ENCODE data around the gene CNTROB. TPM values are rescaled to one million over a fixed set of nuclear protein-coding genes. Genes with fewer than 3 reads are reported as not detected.
A peak's percentile ranks its signal among the peaks of the same experiment; 100 is the strongest.

The CNTROB gene
- total RNA-seq, 1 donor from 2014 or later = 13.7 TPM

- Histone ChIP-seq H3K4me1 (no peaks in the 10 kb centered on the region), H3K27me3 (no peaks in the 10 kb centered on the region), H3K27ac (no peak overlapping the region), H3K4me3 (no peak overlapping the region), H3K36me3 (peaks cover 80 to 85% of the 10 kb centered on the region in 2 donors), H3K9me3 (no peaks in the 10 kb centered on the region)
- TF ChIP-seq, protein P1, sequence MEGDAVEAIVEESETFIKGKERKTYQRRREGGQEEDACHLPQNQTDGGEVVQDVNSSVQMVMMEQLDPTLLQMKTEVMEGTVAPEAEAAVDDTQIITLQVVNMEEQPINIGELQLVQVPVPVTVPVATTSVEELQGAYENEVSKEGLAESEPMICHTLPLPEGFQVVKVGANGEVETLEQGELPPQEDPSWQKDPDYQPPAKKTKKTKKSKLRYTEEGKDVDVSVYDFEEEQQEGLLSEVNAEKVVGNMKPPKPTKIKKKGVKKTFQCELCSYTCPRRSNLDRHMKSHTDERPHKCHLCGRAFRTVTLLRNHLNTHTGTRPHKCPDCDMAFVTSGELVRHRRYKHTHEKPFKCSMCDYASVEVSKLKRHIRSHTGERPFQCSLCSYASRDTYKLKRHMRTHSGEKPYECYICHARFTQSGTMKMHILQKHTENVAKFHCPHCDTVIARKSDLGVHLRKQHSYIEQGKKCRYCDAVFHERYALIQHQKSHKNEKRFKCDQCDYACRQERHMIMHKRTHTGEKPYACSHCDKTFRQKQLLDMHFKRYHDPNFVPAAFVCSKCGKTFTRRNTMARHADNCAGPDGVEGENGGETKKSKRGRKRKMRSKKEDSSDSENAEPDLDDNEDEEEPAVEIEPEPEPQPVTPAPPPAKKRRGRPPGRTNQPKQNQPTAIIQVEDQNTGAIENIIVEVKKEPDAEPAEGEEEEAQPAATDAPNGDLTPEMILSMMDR (IDR thresholded peaks at IDR 0.05) = no peak
- DNase-seq (ENCODE audit: low spot score in 2 of 2) = no peak
- intact Hi-C loops (cut with DNase I) = no loop called here
Measured at GRCh38 chr17:7897090-7897489, 34.9 kb upstream of the CNTROB start.

DNA sequence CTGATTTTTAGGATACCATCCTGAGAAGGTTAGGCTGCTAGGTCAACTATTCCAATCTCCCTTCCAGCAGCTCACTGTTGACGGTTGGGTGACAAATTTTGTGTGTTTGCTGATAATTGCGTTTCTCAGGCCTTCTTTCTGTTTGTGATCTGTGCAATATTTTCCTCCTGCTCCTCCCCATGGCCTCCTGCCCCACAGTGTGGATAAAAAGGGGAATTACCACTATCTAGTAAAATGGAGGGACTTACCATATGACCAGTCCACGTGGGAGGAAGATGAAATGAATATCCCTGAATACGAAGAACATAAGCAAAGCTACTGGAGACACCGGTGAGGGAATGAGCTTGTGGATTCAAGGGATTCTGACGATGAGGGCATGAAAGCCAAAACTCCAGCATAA, 34.2 kb upstream of the CNTROB start:
- Histone ChIP-seq H3K36me3 (peaks cover 86 to 91% of the 10 kb centered on the region in 2 donors), H3K27ac (no peak overlapping the region), H3K4me3 (no peak overlapping the region), H3K27me3 (no peaks in the 10 kb centered on the region), H3K9me3 (no peaks in the 10 kb centered on the region), H3K4me1 (no peaks in the 10 kb centered on the region)
- DNase-seq (ENCODE audit: low spot score in 2 of 2) = peak in 1 of 2 donors; percentile 50
- intact Hi-C loops (cut with DNase I) = no loop called here
- TF ChIP-seq, protein P1 (IDR thresholded peaks at IDR 0.05) = peak; percentile 34 to 43 (median 41)

DNA sequence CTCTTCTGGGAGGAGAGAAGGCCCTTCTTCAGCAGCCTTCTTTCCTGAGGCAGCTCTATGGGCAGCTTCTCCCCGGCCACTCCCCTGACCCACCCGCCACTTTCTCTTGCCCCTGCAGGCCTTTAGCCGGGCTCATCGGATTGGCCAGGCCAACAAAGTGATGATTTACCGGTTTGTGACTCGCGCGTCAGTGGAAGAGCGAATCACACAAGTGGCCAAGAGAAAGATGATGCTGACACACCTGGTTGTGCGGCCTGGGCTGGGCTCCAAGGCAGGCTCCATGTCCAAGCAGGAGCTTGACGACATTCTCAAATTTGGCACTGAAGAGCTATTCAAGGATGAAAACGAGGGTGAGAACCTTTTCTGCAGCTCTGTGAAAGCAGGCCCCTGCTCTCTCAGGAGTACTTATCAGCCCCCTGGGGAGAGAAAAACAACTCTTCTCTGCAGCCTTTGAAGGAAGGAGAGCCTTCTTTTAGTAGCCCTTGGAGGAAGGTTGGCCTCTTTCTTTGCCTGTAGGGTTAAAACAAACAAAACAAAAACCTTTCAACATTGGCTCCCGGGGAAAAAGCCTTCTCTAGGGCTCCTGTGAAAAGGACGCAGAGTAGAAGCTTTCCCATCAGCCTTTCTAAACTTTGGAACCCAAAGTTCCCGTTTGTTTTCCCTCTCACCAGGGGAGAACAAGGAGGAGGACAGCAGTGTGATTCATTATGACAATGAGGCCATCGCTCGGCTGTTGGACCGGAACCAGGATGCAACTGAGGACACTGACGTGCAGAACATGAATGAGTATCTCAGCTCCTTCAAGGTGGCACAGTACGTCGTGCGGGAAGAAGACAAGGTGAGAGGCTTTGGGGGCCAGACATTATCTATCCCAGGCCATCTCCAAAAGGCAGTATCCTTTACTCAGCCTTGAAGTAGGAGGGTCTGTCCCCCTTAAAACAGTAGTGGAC, 28.6 kb upstream of the CNTROB start:
- intact Hi-C loops (cut with DNase I) = no loop called here
- no peak for DNase-seq (ENCODE audit: low spot score in 2 of 2)
- no peak overlapping the region for H3K4me3 ChIP-seq
- H3K27me3 ChIP-seq = no peaks in the 10 kb centered on the region
- TF ChIP-seq, protein P1 (IDR thresholded peaks at IDR 0.05) = no peak
- H3K9me3 ChIP-seq = no peaks in the 10 kb centered on the region
- no peak overlapping the region for H3K27ac ChIP-seq
- no peaks in the 10 kb centered on the region for H3K4me1 ChIP-seq
- H3K36me3 ChIP-seq = peaks cover 96 to 98% of the 10 kb centered on the region in 2 donors

DNA sequence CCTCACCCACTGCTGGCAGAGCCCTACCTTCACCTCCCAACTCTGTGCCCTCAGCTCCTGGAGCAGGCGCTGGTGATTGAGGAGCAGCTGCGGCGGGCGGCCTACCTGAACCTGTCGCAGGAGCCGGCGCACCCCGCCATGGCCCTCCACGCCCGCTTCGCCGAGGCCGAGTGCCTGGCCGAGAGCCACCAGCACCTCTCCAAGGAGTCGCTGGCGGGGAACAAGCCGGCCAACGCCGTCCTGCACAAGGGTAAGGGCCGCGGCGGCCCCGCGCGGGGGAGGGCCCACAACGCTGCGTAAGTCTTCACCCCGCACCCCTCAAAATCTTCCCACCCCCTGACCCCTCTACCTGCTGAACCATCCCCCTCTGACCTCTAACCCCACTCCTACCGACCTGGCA, 22.9 kb upstream of the CNTROB start:
- no peak for DNase-seq (ENCODE audit: low spot score in 2 of 2)
- TF ChIP-seq, protein P1 (IDR thresholded peaks at IDR 0.05) = no peak
- H3K36me3 ChIP-seq = peaks cover 70 to 72% of the 10 kb centered on the region in 2 donors
- intact Hi-C loops (cut with DNase I) = no loop called here
- H3K4me1 ChIP-seq = no peaks in the 10 kb centered on the region
- no peak overlapping the region for H3K4me3 ChIP-seq
- no peaks in the 10 kb centered on the region for H3K27me3 ChIP-seq
- H3K9me3 ChIP-seq = no peaks in the 10 kb centered on the region
- no peak overlapping the region for H3K27ac ChIP-seq

DNA sequence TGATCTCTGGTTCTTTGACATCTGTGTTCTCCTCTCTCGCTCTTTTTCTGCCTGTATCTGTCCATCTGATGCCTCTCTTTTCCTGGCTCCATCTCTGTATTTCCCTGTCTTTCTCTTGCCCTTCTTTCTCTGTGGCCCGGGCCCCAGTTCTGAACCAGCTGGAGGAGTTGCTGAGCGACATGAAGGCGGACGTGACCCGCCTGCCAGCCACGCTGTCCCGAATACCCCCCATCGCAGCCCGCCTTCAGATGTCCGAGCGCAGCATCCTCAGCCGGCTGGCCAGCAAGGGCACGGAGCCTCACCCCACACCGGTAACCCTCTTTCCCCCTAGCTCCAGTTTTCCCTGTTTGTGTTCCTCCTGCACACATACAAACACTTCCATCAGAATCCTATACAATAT, 21.7 kb upstream of the CNTROB start:
- Histone ChIP-seq H3K4me3 (no peak overlapping the region), H3K9me3 (no peaks in the 10 kb centered on the region), H3K27ac (no peak overlapping the region), H3K27me3 (no peaks in the 10 kb centered on the region), H3K4me1 (peaks cover 3 to 6% of the 10 kb centered on the region in 2 donors), H3K36me3 (peaks cover 59 to 60% of the 10 kb centered on the region in 2 donors)
- no peak for DNase-seq (ENCODE audit: low spot score in 2 of 2)
- TF ChIP-seq, protein P1 (IDR thresholded peaks at IDR 0.05) = no peak
- intact Hi-C loops (cut with DNase I) = loop anchor here (5.0 kb wide), 1 partner anchor 147 kb away; no protein-coding TSS in a partner anchor
